NOMO-1 treated with DMSO at 0.1 percent for 48 hours (cell line): ENCODE data around the gene RNASE13.
"Not testable (repeated sequence)": the region's sequence is repeated elsewhere in the genome, so short reads cannot be mapped to it uniquely, and the experiment has no call there.

Experiments used
- DNase-seq: peaks from one replicate; lab custom pipeline; 2025; ENCODE audit not compliant: unreplicated experiment; lab: John Stamatoyannopoulos, UW

Gene RNASE13

DNA sequence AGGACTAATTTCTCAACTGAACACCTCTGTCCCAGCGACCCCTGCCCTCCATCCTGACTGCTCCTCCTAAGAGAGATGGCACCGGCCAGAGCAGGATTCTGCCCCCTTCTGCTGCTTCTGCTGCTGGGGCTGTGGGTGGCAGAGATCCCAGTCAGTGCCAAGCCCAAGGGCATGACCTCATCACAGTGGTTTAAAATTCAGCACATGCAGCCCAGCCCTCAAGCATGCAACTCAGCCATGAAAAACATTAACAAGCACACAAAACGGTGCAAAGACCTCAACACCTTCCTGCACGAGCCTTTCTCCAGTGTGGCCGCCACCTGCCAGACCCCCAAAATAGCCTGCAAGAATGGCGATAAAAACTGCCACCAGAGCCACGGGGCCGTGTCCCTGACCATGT lies 8.3 kb upstream of the RNASE13 start:
- DNase-seq = no peak

DNA sequence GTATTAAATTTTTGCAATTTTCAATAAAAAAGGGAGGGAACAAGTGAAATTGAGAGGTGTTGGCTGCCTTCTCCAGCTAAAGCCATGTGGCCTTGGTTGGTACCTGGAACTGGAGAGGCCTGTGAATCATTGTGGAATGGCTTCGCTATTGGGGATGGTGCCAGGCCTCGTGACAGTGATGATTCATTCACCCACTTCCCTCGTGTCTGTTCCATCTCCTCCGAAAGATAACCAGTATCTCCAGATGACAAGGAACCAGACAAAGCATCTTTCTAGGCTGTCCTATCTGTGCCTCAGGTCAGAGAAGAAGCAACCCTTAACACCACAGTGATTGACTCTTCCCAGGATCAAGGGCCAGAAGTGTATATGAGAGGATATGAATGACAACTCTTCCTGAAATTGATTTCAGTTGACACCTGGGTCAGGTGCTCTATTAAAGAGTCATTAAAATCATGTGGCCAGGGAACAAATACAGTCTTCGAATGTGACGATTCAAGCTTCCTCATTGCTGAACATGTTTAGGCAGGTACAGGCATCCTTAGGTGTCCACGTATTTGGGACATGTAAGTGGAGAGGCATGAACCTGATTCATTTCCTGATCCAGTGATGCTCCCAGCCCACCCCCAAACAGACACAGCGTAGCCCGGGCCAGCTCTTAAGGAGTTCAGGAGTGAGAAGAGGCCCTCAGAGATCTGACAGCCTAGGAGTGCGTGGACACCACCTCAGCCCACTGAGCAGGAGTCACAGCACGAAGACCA lies 7.2 kb upstream of the RNASE13 start, which contains the start of gene RNASE7:
RNASE7 (plus strand) TSS at position 687 of the 758 bp plus-strand sequence. CDS start 631 bp downstream, outside the sequence.
- no peak for DNase-seq

DNA sequence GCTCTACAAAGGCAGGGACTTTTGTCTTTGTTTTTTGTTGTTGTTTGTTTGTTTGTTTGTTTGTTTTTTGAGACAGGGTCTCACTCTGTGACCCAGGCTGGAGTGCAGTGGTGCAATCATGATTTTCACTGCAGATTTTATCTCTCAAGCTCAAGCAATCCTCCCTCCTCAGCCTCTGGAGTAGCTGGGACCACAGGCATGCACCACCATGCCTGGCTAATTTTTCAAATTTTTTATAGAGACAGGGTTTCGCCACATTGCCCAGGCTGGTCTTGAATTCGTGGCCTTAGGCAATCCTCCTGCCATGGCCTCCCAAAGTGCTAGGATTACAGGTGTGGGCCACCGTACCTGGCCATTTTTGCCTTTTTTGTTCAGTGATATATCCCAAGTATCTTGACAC lies 6.3 kb upstream of the RNASE13 start:
- DNase-seq = not testable (repeated sequence)

DNA sequence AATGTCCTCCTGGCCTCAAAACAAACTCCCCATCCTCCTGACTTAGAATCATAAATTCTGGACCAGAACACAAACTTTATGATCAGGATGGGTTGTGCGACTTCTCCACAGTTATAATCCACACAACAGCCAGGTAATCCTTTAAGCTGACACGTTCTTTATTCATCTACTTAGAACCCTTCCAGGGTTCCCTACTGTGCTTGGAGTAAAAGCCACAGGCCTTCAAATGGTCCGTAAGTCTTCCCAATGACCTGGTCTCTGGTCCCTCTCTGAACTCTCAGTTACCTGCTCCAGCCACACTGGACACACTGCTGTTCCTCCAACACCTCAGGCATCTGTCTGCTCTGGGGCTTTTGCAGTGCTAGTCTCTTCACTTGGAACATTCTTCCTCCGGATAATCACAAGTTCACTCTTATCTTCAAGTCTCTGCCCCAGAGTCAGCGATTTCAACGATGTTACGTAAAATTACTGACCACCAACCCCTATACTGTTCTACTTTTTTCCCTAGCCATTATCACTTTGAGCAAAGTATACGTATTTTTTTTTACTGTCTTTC lies 5.8 kb upstream of the RNASE13 start:
- no peak for DNase-seq

DNA sequence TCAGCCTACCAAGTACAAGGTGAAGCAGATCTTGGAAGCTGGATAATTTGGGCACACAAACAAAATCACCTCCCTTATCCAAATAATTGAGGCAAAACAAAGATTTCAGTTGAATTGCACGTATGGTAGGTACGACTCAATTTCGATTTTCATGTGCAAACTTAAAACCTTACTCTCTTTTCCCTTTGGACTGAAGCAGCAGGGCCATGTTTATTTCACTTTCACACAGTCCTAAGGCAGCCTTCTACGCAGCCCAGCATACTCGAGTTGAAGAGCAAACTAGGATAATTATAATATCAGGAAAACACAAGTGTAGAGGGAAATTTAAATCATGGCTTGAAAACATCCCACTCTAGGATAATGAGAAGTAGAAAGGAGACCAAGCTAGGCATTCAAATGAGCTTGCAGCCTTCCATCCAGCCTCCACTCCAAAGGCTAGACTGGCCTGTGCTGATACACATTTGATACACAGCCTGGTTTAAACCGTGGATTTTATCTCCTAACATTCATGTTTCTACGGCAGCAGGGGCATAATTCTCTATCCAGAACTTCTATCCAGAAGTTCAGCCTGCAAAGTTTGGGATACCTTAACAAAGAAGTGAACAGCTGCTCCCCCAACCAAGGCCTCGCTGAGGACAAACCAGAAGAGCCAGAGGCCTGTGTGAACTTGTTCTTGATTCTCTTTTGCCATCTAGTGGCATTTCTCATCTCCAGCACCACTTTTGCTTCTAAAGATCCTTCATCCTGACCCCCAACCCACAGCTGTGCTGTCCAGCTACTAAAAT lies 5.2 kb upstream of the RNASE13 start:
- DNase-seq = peak; percentile 61

DNA sequence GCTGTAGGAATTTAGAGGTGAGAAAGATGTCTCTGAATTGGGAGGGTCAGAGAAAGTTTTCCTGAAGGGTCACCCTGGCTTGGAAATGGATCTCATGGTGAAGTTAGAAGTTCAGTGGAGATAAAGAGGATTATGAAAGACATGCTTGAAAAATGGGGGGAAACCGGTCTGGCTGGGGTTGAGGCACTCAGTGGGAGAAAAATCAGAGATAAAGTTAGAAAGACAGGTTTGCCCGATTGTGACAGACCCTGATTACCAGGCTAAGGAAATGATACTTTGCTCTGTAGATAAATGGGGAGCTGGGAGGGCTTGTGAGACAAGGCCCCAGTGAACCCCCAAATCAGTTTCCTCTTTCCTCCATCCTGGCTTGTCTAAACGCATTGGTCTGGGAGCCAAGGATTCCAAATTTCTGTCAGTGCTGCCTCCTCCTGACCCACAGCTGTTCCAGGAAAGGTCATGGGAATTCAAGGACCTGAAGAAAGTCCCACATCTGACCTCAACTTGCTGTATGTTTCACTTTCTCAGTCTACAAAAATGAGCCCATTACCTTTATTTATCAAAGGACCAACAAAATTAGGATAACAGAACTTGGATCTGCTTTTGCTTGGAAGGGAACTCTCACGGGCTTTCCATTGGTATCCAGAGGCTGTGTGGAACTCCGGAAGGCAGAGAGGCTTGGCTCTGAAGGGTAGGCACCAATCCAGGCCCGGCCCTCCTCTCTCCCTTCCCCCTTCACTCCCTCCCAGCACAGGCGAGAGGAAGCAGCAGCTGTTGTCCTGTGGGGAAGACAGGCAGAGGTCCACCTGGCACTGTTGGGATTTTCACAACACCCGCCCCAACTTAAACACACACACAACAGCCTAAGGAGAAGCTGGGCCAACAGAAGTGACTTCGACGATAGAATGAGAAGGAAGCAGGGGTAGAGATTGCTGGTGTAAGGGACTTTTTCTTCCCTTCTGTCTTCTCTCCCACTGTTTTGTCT lies 4.1 kb upstream of the RNASE13 start:
- DNase-seq = no peak

DNA sequence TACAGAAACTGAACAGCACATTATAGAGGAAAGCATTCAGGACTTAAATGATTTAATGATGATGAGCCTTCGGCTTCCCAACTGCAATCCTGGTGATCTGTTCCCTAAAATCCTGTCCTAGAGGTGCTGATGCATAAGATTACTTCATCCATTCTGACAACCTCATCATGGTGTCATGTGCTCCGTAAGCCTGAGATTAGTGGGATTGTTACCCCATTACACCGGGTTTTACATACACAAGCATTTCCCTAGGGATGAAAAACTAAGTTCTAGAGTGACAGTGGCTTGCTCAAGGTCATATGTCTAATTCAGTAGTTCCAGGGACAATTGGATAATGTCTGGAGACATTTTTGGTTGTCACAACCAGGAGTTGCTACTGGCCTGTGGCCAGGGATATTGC lies 2.5 kb upstream of the RNASE13 start:
- DNase-seq = no peak

DNA sequence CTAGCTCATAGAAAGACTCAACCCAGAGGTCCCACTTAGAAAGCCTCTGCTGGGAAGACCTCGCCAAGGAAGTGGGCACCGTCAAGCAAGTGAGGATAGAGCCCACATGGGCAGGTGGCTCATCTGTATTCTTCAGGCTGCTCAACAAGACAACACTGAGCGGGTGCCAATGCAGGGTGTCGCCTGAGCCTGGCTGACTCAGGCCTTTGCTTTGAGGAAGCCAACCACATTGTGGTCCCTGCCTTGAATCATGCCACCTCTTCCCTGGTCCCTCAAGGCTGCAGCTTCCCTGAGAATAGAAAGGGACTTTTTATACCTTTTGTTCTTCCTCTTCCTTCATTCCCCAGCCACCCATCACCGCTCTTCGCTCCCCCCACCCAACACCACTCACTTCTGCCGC lies 2.1 kb upstream of the RNASE13 start:
- DNase-seq = no peak

DNA sequence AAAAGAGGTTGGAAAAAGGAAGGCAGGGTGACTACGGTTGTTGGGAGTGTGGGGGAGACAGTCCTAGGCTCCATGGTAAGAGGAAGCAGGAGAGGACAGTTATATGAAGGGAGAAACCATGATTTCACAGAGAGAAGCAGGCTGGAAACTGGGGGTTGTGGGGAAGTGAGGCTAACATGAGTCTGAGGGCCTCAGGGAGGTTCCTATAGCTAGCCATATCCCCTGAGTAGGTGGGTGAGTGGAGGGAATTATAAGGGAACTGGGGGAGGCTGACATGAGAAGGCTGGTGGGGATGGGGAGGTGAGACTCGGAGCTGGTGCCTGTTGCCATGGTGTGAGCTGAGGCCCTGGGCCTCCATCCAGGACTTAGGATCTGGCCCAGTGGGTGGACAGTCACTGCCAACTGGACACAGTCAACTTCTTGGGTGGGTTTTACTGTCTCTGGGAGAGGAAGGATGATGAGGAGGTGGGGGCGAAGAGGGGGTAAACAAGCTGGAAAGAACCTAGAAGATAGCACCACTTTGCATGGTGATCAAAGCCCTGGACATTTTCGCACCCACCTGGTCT lies 1.4 kb downstream of the RNASE13 start:
- no peak for DNase-seq

DNA sequence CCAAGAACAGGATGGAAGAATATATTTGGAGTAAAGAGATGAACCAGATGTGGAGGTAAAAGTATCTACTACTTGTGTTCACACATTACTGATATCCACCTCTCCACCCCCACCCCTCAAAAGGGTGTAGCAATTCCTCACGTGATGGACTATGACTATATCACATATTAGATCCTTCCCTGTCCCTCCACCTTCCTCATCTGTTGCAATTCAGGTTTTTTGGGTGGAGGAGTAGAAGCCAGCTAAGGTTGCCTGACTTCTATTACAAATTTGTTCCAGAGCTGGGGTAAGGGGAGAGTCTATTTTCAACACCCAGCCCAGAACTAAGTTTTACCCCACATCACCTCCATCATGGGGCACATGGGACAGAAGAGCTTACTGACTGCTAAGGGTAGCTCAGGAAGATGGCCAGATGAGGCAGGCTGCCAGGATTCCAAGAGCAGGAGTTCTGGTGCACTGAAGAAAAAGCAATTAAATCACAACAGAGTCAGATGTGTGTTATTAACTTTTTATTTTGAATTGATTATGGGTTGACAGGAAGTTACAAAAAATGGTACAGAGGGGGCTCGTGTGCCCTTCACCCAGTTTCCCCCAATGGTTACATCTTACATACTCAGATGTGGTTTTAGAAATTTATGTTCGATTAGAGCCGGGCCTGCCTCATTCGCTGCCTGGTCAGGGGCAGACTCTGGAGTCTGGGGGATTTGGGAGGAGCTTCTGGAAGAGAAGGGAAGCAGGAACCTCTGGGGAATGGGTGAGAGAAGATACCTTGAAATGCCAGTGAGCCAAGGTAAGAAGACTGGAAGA lies 2.1 kb downstream of the RNASE13 start:
- DNase-seq = peak; percentile 22

DNA sequence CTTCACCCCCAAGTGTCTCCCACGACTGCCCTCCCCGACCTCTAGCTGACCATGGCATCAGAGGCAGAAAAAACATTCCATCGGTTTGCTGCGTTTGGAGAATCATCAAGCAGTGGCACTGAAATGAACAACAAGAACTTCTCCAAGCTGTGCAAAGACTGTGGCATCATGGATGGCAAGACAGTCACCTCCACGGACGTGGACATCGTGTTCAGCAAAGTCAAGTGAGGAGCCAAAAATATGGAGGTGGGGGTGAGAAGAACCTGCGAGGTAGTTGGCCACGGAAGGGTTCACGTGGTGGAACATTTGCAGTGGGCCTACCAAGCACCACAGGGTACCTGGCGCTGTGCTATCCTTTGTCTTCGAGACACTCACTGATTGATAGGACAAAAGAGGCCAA lies 4.1 kb downstream of the RNASE13 start:
- no peak for DNase-seq

DNA sequence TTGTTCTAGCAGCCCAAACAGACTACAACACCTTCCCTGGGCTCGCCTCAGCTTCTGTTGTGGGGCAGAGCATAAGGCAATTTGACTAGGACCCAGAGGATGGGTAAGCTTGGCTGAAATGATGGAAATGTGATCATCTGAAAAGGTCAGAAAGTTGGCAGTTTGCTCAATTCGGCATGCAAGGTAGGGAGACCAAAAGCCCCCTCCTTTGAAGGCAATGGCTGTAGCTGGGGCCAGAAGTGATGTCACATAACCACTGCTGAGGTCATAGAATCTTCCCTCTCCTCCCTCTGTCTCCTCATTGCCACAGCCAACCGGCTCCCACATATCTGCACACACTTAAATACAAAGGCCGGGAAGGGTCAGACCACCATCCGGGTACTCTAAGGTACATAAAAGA lies 4.7 kb downstream of the RNASE13 start, which contains the start of gene TPPP2:
TPPP2 (plus strand) TSS at position 301 of the 400 bp plus-strand sequence. CDS start 365 bp downstream, outside the sequence.
- DNase-seq = no peak

DNA sequence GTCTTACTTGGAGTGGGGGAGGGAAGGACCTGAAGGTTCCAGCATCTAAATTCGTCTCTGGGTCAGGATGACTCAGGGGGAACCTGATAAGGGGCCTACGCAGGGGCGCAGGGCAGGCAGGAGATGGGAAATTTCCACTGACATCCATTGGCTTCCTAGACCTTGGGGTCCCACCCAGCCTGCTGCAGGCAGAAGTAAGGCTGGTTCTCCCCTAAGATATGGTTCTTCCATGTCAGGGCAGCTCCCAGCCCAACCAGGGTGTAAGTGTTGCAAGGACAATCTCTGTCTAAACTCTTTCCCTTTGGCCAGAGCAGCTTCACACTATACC lies 7.7 kb downstream of the RNASE13 start:
- DNase-seq = no peak

DNA sequence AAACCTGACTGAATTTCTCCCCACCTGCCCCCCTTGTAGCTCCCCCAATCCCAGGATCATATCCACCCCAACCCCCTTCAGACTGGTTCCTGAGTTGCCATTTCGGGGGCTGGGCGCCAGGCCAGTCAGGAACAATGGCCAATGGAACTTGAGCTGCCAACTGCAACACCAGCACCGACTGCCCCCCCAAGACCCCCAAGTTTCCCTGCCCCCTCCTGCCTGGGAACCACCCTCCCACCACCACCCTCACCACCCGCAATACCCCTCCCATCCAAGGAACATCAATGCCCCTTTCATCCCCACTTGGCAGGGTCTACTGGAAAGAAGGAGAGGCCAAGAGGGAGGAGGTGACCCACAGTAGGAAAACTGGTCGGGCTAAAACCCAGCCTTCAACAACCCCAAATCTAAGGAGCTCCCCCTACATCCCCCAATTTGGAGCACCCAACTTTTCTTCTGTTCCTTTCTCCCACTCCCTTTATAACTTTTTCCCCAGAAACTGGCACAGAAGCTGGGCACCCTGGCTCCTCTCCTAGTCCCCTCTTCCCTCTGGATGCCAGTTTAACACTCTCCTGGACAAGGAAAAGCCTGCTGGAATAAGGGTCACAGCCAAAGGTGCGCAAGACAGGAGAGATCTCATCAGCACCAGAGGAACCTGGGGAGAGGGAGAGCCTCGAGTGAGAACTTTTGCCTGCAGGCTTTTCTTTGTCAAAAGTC lies 8.2 kb downstream of the RNASE13 start:
- DNase-seq = no peak

DNA sequence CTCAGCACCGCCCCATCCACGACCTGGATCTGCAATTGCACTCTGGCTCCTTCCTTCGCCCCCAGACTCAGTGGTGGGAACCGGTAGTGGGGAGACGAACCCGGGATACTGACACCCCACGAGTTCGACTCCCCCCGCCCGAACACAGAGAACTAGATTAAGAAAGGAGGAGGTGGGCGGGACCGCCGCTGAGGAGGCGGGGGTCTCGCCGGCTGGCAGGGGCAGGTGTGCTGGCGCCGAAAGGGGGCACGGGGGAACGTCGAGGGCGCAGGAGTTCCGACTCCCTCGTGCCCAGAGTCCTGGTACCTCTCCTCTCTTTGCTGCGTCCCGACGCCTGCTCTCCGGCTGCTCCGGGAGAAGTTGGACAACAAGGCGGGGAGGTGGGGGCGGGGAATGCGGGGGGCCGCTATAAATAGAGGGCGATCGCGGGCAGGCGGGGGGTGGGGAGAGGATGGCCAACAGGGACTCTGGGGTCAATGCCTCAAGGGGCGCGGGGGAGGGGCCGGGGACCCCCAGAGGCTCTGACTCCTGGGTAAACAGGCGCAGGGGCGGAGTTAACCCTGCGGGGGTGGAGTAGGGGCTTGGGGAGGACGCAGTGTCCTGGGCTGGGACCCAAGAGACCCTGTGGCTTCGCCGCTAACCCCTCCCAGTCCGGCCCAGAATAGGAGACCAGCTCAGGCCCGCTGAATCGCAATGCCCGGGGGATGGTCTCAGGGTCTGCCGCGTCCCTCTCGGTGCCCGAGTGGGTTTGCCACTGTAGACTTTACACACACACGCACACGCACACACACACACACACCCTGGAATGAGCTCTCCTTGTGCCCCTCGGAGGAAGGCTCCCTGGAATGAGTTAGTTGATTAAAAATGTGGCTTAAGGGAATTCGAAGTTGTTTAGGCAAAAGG lies 9.0 kb downstream of the RNASE13 start:
- DNase-seq = no peak

DNA sequence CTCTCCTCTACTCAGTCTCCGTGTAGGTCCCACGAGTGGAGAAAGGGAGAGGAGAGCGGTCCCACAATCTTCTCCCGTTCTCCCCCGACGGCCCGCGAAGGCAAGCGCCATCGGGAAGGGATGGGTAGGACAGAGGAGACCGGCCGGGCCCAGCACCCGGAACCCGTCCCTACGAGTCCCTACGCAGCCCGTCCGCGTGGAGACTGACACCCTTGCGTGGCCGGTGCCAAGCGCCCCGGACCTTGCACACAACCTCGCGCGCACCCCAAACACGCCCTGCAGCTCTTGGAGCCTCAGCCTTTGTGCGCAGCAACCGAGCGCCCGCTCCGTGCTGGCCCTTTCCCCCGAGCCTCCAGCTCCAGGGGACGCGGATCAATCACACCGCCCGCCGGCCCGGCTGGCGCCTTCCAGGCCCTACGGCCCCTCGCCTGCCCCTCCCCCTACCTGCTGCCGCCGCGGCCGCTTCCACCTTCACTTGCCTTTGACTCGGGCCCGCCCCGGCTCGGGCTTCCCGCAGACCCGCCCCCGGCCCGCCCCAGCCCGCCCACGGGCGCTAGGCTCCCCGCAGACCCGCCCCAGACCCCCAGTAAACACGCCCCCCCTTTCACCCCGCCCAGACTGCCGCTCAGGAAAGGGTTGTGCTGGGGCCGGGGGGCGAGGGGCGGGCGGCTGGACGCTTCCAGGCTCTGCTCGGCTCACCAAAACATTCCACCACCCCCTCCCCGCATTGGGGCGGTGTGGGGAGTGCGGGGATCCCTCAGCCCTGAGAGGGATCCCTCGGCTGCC lies 9.8 kb downstream of the RNASE13 start, which contains the start of gene NDRG2:
NDRG2 (minus strand) TSS at position 477 of the 786 bp plus-strand sequence. CDS start 1,746 bp downstream, outside the sequence.
- peak; percentile 74 for DNase-seq
